Peyer's patch (tissue), 4 donors: ENCODE measurements around the gene RERG.

Experiments
- POLR2A ChIP-seq, 2 donors: fragments of 450-650 bp; IDR thresholded peaks; one replicate each; pipeline ENCODE4 v1.5.1; 2017; ENCODE audit warnings: antibody characterized with exemption in 2 of 2, mild to moderate bottlenecking in 2 of 2, moderate library complexity in 2 of 2
- TF ChIP-seq, protein P1 (sequence below), 6 experiments: fragments of 450-650 bp in 4 of 6; fragments of 200-600 bp in 2 of 6; sonication (generic) in 1 of 6; IDR thresholded peaks; one replicate each; pipeline ENCODE4 v1.5.1; 2017 to 2019; ENCODE audit warnings: antibody characterized with exemption in 6 of 6, mild to moderate bottlenecking in 3 of 6, moderate library complexity in 1 of 6

DNA sequence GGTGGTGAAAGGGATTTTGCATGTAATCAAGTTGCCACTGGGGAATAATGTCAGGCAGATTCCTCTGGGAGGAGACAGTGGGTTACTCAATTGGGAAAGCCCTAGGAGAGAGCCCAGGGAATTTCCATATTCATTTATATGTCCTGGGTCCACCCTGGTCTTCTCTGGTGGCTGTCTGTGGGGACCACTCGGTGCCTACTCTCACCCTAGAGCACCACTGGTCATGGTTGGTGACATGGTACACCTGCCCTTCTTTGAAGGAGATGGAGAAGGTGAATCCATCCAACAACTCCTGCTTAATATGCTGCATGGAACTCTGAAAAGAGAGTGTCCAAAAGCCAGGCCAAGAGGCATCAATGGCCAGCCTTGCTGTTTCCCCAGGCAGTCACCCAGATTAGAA is 12.8 kb upstream of the RERG start:
- TF ChIP-seq, protein P1, sequence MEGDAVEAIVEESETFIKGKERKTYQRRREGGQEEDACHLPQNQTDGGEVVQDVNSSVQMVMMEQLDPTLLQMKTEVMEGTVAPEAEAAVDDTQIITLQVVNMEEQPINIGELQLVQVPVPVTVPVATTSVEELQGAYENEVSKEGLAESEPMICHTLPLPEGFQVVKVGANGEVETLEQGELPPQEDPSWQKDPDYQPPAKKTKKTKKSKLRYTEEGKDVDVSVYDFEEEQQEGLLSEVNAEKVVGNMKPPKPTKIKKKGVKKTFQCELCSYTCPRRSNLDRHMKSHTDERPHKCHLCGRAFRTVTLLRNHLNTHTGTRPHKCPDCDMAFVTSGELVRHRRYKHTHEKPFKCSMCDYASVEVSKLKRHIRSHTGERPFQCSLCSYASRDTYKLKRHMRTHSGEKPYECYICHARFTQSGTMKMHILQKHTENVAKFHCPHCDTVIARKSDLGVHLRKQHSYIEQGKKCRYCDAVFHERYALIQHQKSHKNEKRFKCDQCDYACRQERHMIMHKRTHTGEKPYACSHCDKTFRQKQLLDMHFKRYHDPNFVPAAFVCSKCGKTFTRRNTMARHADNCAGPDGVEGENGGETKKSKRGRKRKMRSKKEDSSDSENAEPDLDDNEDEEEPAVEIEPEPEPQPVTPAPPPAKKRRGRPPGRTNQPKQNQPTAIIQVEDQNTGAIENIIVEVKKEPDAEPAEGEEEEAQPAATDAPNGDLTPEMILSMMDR (IDR thresholded peaks at IDR 0.05): no peak
- no peak for TF ChIP-seq POLR2A (IDR thresholded peaks at IDR 0.05)
